ENCODE results near the gene TNFRSF6B. TPM values are rescaled to one million over a fixed set of nuclear protein-coding genes. Genes with fewer than 3 reads are reported as not detected.

Gene TNFRSF6B
- total RNA-seq, 2 donors from 2014 or later = 9.9 to 13.8 TPM

DNA sequence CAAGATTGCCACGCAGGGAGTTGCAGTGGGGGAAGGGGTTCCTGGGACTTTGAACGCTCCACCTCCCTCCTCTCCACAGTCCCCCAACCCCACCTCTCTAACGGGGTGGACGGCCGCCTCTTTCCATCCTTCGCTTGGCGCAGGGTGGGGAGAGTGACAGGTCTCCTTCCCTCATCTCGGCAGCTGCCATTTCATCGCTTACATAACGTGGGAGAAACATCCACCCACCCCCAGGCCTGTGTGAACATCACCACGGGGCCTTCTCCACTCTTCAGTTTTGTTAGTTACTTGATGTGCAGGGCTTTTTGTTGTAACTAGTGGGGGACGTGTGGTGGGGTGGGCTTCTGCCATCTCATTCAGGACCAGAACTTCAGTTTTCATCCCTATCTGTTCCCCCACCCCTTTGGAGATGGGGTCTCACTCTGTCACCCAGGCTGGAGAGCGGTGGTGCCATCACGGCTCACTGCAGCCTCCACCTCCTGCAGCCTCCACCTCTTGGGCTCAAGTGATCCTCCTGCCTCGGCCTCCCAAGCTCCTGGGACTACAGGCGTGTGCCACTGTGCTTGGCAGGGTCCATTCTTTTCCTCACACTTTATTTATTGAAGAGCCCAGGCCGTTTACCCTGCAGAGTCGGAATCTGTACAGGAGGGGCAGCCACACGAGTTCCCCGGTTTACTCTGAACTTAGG, 20.6 kb upstream of the TNFRSF6B start:
- peaks cover 0 to 7% of the 10 kb centered on the region in 2 donors for H3K36me3 ChIP-seq (replicated peaks in 1 of 2; ENCODE audit: insufficient read depth in 1 of 2, low read depth in 2 of 2)
- 90 to 91% methylated on average over 19 to 20 of the region's 20 CpGs for WGBS, 2 donors
- H3K4me3 ChIP-seq = no peak overlapping the region
- TF ChIP-seq POLR2A (IDR thresholded peaks at IDR 0.05) = no peak
- TF ChIP-seq, protein P1, sequence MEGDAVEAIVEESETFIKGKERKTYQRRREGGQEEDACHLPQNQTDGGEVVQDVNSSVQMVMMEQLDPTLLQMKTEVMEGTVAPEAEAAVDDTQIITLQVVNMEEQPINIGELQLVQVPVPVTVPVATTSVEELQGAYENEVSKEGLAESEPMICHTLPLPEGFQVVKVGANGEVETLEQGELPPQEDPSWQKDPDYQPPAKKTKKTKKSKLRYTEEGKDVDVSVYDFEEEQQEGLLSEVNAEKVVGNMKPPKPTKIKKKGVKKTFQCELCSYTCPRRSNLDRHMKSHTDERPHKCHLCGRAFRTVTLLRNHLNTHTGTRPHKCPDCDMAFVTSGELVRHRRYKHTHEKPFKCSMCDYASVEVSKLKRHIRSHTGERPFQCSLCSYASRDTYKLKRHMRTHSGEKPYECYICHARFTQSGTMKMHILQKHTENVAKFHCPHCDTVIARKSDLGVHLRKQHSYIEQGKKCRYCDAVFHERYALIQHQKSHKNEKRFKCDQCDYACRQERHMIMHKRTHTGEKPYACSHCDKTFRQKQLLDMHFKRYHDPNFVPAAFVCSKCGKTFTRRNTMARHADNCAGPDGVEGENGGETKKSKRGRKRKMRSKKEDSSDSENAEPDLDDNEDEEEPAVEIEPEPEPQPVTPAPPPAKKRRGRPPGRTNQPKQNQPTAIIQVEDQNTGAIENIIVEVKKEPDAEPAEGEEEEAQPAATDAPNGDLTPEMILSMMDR (IDR thresholded peaks at IDR 0.05) = no peak
- DNase-seq = no peak
- intact Hi-C loops (cut with DNase I) = no loop called here
- ATAC-seq = no peak
- H3K4me1 ChIP-seq = no peaks in the 10 kb centered on the region
- no peak overlapping the region for H3K27ac ChIP-seq
- H3K27me3 ChIP-seq = no peaks in the 10 kb centered on the region
- H3K9me3 ChIP-seq = no peaks in the 10 kb centered on the region

DNA sequence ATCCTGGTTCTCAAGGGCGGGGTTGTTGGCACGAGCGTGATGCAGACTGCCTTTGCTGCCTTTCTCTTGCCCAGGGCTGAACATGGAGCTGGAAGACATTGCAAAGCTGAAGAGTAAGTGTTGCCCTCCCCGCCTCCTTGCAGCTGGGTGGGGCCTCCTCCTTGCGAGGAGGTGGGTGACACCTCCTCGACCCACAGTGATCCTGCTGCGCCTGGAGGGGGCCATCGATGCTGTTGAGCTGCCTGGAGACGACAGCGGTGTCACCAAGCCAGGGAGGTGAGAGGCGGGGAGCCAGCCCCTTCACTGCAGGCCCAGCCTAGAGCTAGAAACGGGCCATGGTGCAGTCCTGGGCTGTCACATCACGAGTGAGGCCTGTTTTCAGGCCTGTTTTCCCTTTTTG, 18.4 kb upstream of the TNFRSF6B start:
- WGBS, 2 donors = 83 to 100% methylated on average over 2 to 13 of the region's 13 CpGs

DNA sequence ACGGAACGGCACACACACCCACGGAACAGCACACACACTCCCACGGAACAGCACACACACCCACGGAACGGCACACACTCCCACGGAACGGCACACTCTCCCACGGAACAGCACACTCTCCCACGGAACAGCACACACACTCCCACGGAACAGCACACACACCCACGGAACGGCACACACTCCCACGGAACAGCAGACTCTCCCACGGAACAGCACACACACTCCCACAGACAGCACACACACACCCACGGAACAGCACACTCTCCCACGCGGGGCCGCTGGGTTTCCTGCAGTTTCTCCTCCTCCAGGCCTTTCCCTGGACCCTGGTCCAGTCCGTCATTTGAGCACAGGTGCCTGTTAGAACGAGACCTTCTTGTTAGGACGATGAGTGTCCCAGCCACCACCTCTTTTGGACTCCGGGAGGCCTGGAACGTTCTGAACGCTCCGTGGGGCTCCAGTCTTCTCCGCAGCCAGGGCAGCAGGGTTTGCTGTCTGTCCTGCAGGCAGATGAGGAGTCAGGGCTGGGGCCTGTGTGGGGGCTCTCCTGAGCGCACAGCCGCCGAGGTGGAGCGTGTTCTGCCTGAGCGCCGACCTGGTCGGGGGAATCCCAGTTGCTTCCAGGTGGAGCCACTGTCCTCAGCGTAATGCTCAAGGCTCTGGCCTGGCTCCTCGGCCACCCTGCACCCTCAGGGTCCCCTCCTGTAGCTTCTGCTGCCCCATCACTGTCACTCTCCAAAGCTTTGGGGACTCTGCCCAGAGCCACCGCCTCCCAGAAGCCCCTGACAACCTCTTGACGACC, 17.6 kb upstream of the TNFRSF6B start:
- DNase-seq (no peak), ATAC-seq (no peak)
- WGBS, 2 donors = 85 to 88% methylated on average over 33 to 38 of the region's 38 CpGs
- no peak overlapping the region for H3K27ac ChIP-seq
- TF ChIP-seq, protein P1 (IDR thresholded peaks at IDR 0.05) = no peak
- no peak for TF ChIP-seq POLR2A (IDR thresholded peaks at IDR 0.05)
- no peaks in the 10 kb centered on the region for H3K9me3 ChIP-seq
- peaks cover 0 to 7% of the 10 kb centered on the region in 2 donors for H3K36me3 ChIP-seq (replicated peaks in 1 of 2; ENCODE audit: insufficient read depth in 1 of 2, low read depth in 2 of 2)
- H3K4me3 ChIP-seq = no peak overlapping the region
- intact Hi-C loops (cut with DNase I) = no loop called here
- peaks cover 7% of the 10 kb centered on the region for H3K4me1 ChIP-seq
- H3K27me3 ChIP-seq = no peaks in the 10 kb centered on the region

More for the DNA sequence above, 18.4 kb upstream of the TNFRSF6B start:
- Histone ChIP-seq H3K4me3 (no peak overlapping the region), H3K27me3 (no peaks in the 10 kb centered on the region), H3K4me1 (peaks cover 7% of the 10 kb centered on the region), H3K9me3 (no peaks in the 10 kb centered on the region), H3K36me3 (replicated peaks in 1 of 2; ENCODE audit: insufficient read depth in 1 of 2, low read depth in 2 of 2) (peaks cover 0 to 7% of the 10 kb centered on the region in 2 donors), H3K27ac (no peak overlapping the region)
- TF ChIP-seq, protein P1 (IDR thresholded peaks at IDR 0.05) = no peak
- TF ChIP-seq POLR2A (IDR thresholded peaks at IDR 0.05) = no peak
- DNase-seq = no peak
- intact Hi-C loops (cut with DNase I) = no loop called here
- ATAC-seq = no peak

DNA sequence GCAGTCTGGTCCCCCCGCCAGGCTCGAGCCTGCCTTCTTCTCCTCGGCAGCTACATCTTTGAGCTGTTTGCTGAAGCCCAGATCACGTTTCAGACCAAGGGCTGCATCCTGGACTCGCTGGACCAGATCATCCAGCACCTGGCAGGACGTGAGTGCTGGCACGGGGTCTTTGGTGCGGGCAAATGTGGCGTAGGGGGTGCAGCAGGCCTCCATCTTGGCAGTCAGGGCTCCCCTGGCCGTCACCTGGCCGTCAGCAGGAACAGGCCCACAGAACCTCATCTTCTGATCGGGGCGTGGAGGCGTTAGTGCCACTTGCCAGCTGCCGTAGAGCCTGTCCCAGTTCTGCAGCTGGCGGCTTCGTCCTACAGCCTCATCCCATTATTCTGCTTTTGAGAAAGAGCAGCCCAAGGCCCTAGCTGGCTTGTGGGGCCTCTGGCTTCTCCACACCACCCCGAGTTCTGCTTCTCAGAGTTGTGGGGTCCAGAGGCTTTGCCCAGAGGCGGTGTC, 16.6 kb upstream of the TNFRSF6B start:
- Histone ChIP-seq H3K27me3 (no peaks in the 10 kb centered on the region), H3K9me3 (no peaks in the 10 kb centered on the region), H3K27ac (no peak overlapping the region), H3K4me1 (peaks cover 7% of the 10 kb centered on the region), H3K4me3 (no peak overlapping the region), H3K36me3 (replicated peaks in 1 of 2; ENCODE audit: insufficient read depth in 1 of 2, low read depth in 2 of 2) (peaks cover 0 to 2% of the 10 kb centered on the region in 2 donors)
- 93% methylated on average over 15 to 19 of the region's 19 CpGs for WGBS, 2 donors
- DNase-seq (no peak), ATAC-seq (no peak)
- no peak for TF ChIP-seq POLR2A (IDR thresholded peaks at IDR 0.05)
- TF ChIP-seq, protein P1 (IDR thresholded peaks at IDR 0.05) = no peak
- intact Hi-C loops (cut with DNase I) = no loop called here
